Measurements from ENCODE around the gene RTL3.
"Not testable (repeated sequence)": the region's sequence is repeated elsewhere in the genome, so short reads cannot be mapped to it uniquely, and the experiment has no call there.

Gene RTL3

GRCh38 chrX:78658845-78659744, at the start of gene RTL3:
TSS of gene RTL3 (minus strand) at chrX:78659328. CDS start at chrX:78658420, 908 bp downstream.
- no peak for DNase-seq (ENCODE audit: low read depth, low spot score)

GRCh38 chrX:78708816-78709215, 49.7 kb upstream of the RTL3 start:
- no peak for DNase-seq (ENCODE audit: low read depth, low spot score)

- peak; percentile 17 for DNase-seq (ENCODE audit: low read depth, low spot score)
Observed at GRCh38 chrX:78708262-78708661, 49.1 kb upstream of the RTL3 start.

GRCh38 chrX:78706071-78706470, 46.9 kb upstream of the RTL3 start:
- no peak for DNase-seq (ENCODE audit: low read depth, low spot score)

GRCh38 chrX:78693536-78693935, 34.4 kb upstream of the RTL3 start:
- no peak for DNase-seq (ENCODE audit: low read depth, low spot score)

GRCh38 chrX:78693012-78693411, 33.9 kb upstream of the RTL3 start:
- no peak for DNase-seq (ENCODE audit: low read depth, low spot score)

- no peak for DNase-seq (ENCODE audit: low read depth, low spot score)
Observed at GRCh38 chrX:78687586-78687985, 28.5 kb upstream of the RTL3 start.

GRCh38 chrX:78673246-78673645, 14.1 kb upstream of the RTL3 start:
- no peak for DNase-seq (ENCODE audit: low read depth, low spot score)

- no peak for DNase-seq (ENCODE audit: low read depth, low spot score)
Observed at GRCh38 chrX:78665342-78665741, 6.2 kb upstream of the RTL3 start.

GRCh38 chrX:78661836-78662235, 2.7 kb upstream of the RTL3 start:
- DNase-seq (ENCODE audit: low read depth, low spot score): no peak

- no peak for DNase-seq (ENCODE audit: low read depth, low spot score)
Observed at GRCh38 chrX:78659955-78660354, 827 bp upstream of the RTL3 start.

- DNase-seq (ENCODE audit: low read depth, low spot score): no peak
Observed at GRCh38 chrX:78658414-78658813, 714 bp downstream of the RTL3 start.

- DNase-seq (ENCODE audit: low read depth, low spot score): no peak
Observed at GRCh38 chrX:78655642-78656041, 3.5 kb downstream of the RTL3 start.

- DNase-seq (ENCODE audit: low read depth, low spot score): peak; percentile 46
Observed at GRCh38 chrX:78653118-78653822, 5.9 kb downstream of the RTL3 start.

- DNase-seq (ENCODE audit: low read depth, low spot score): no peak
Observed at GRCh38 chrX:78650906-78651437, 8.2 kb downstream of the RTL3 start.

GRCh38 chrX:78643874-78644273, 15.3 kb downstream of the RTL3 start:
- DNase-seq (ENCODE audit: low read depth, low spot score): no peak

- DNase-seq (ENCODE audit: low read depth, low spot score): peak; percentile 57
Observed at GRCh38 chrX:78643096-78643495, 16.0 kb downstream of the RTL3 start.

- not testable (repeated sequence) for DNase-seq (ENCODE audit: low read depth, low spot score)
Observed at GRCh38 chrX:78636096-78636495, 23.0 kb downstream of the RTL3 start.

- no peak for DNase-seq (ENCODE audit: low read depth, low spot score)
Observed at GRCh38 chrX:78624962-78625909, 33.9 kb downstream of the RTL3 start.

- DNase-seq (ENCODE audit: low read depth, low spot score): no peak
Observed at GRCh38 chrX:78624426-78624825, 34.7 kb downstream of the RTL3 start.

GRCh38 chrX:78622831-78623230, 36.3 kb downstream of the RTL3 start:
- DNase-seq (ENCODE audit: low read depth, low spot score): no peak

Measured in smooth muscle cell of the brain vasculature (primary cell).